Kidney (tissue), 14 donors: ENCODE data around the gene CSNK2A2. TPM values are rescaled to one million over a fixed set of nuclear protein-coding genes. Genes with fewer than 3 reads are reported as not detected.

Experiments
- DNase-seq, 5 donors: peaks; one replicate each; pipeline ENCODE4 v3.0.0-alpha.2; 2013 to 2020
- FAIRE-seq: peaks from 2 replicates; lab custom pipeline; 2012; peaks lifted over from hg19 to GRCh38; lab: Jason Lieb, UNC
- H3K27ac ChIP-seq, 2 donors: one replicate each; pipeline ENCODE4 v1.7.0; 2013; ENCODE audit warnings: low read depth in 2 of 2, low read length in 2 of 2, inconsistent platforms in 1 of 2
- H3K27me3 ChIP-seq: one replicate; pipeline ENCODE4 v1.7.1; 2013; ENCODE audit warnings: low read length, inconsistent platforms; ENCODE audit not compliant: control insufficient read depth, insufficient read depth
- H3K36me3 ChIP-seq, 3 donors: one replicate each; pipeline versions ENCODE4 v1.7.0 to v1.7.1; 2013; ENCODE audit warnings: low read length in 3 of 3, control low read depth in 1 of 3, inconsistent platforms in 1 of 3; ENCODE audit not compliant: insufficient read depth in 3 of 3, control insufficient read depth in 2 of 3
- H3K4me1 ChIP-seq, 3 donors: one replicate each; pipeline versions ENCODE4 v1.7.0 to v1.7.1; 2013; ENCODE audit warnings: low read length in 3 of 3, inconsistent platforms in 1 of 3, low read depth in 1 of 3; ENCODE audit not compliant: control insufficient read depth in 2 of 3, insufficient read depth in 2 of 3
- H3K4me3 ChIP-seq, 3 donors: one replicate each; pipeline versions ENCODE4 v1.7.0 to v1.8.1; 2013; ENCODE audit warnings: low read length in 3 of 3, control low read depth in 1 of 3, inconsistent platforms in 1 of 3
- H3K9ac ChIP-seq, 3 donors: one replicate each; pipeline versions ENCODE4 v1.7.0 to v1.7.1; 2013; ENCODE audit warnings: low read length in 3 of 3, control low read depth in 1 of 3, inconsistent platforms in 1 of 3
- H3K9me3 ChIP-seq, 3 donors: one replicate each; pipeline versions ENCODE4 v1.7.0 to v1.7.1; 2013; ENCODE audit warnings: low read length in 3 of 3, control low read depth in 1 of 3, inconsistent platforms in 1 of 3; ENCODE audit not compliant: control insufficient read depth in 2 of 3, insufficient read depth in 1 of 3
- CTCF ChIP-seq: IDR thresholded peaks from 3 replicates; pipeline ENCODE4 v1.5.1; 2012; ENCODE audit warnings: mild to moderate bottlenecking, moderate library complexity, borderline replicate concordance; ENCODE audit not compliant: insufficient read depth; ENCODE audit errors: extremely low read depth
- intact Hi-C: fragments of 100-400 bp; cut with DNase I; formaldehyde crosslinking; loops from one replicate; pipeline ENCODE4 v1.11.1; 2022
- polyA plus RNA-seq: library from polyadenylated mRNA; stranded (reverse); fragments of 350-450 nt; fragmentation: Illumina TruSeq; extraction: RNeasy Lipid Tissue Mini Kit (QIAGEN cat#74804); gene quantifications from one replicate; pipeline ENCODE4 v1.2.3, GENCODE V29; 2014; ENCODE audit warnings: low read depth, low replicate concordance; ENCODE audit not compliant: insufficient read depth
- total RNA-seq: library from RNA; stranded (reverse); fragmentation: NEBNext Ultra II Directional; extraction: Animal tissue kit (Norgen Biotek cat#: 25700); gene quantifications from one replicate; pipeline ENCODE4 v1.2.1, GENCODE V29; 2021
- donor health status: control.
- donor health status: control.
- donor health status: control.
- donor health status: control.
- donor health status: control.
- donor health status: DM: yes; HTN: yes; CAD: no.
- donor health status: Normal renal cell carcinoma (clear cell type).

CSNK2A2 gene
- total and polyA plus RNA-seq, 2 donors from 2014 or later: 26.7 to 55.3 TPM

- DNase-seq: no peak
- no peak for TF ChIP-seq CTCF
- Histone ChIP-seq H3K27ac (no peak overlapping the region), H3K9me3 (no peaks in the 10 kb centered on the region), H3K4me1 (peaks cover 5 to 30% (median 13%) of the 10 kb centered on the region in 3 donors), H3K27me3 (no peaks in the 10 kb centered on the region), H3K4me3 (no peak overlapping the region), H3K36me3 (peaks cover 3 to 7% (median 5%) of the 10 kb centered on the region in 3 donors), H3K9ac (no peak overlapping the region)
- FAIRE-seq: no peak
- intact Hi-C loops: loop anchor here (10.0 kb wide), 1 partner anchor 96 kb away; the partner anchor contains the start of gene MMP15
Observed at GRCh38 chr16:58121132-58121531, 76.8 kb downstream of the CSNK2A2 start.

- Histone ChIP-seq H3K27ac (no peak overlapping the region), H3K9me3 (no peaks in the 10 kb centered on the region), H3K27me3 (no peaks in the 10 kb centered on the region), H3K4me3 (no peak overlapping the region), H3K36me3 (peaks cover 10 to 14% (median 12%) of the 10 kb centered on the region in 3 donors), H3K4me1 (peaks cover 5 to 26% (median 15%) of the 10 kb centered on the region in 3 donors), H3K9ac (no peak overlapping the region)
- no peak for TF ChIP-seq CTCF
- DNase-seq (no peak), FAIRE-seq (no peak)
- intact Hi-C loops: loop anchor here (10.0 kb wide), 1 partner anchor 95 kb away; the partner anchor contains the start of gene MMP15
Observed at GRCh38 chr16:58120234-58120633, 77.7 kb downstream of the CSNK2A2 start.

GRCh38 chr16:58119509-58119845 lies 78.4 kb downstream of the CSNK2A2 start:
- DNase-seq: peak in 1 of 5 donors; percentile 9
- Histone ChIP-seq H3K9me3 (no peaks in the 10 kb centered on the region), H3K4me1 (peaks cover 5 to 25% (median 17%) of the 10 kb centered on the region in 3 donors), H3K9ac (no peak overlapping the region), H3K36me3 (peaks cover 15 to 21% (median 19%) of the 10 kb centered on the region in 3 donors), H3K27ac (no peak overlapping the region), H3K27me3 (no peaks in the 10 kb centered on the region), H3K4me3 (no peak overlapping the region)
- no peak for FAIRE-seq
- no peak for TF ChIP-seq CTCF
- intact Hi-C loops: no loop called here
